SU-DHL-6 (cell line): ENCODE results near the gene EMC6.

Experiments used
- H2AFZ ChIP-seq: fragments of 200-600 bp; sonication (generic); 2 replicates; pipeline ENCODE4 v1.6.1; 2014; ENCODE audit warnings: low read depth, mild to moderate bottlenecking, moderate library complexity, mixed read lengths, antibody characterized with exemption, low read length; ENCODE audit not compliant: severe bottlenecking
- H3F3A ChIP-seq: fragments of 200-600 bp; shearing (Covaris generic); 2 replicates; pipeline ENCODE4 v1.6.0; 2016; ENCODE audit warnings: antibody characterized with exemption, mild to moderate bottlenecking; ENCODE audit not compliant: insufficient read depth
- H3K27ac ChIP-seq: fragments of 200-600 bp; sonication (generic); 2 replicates; pipeline ENCODE4 v1.5.1; 2016; ENCODE audit warnings: low read depth, mild to moderate bottlenecking, low read length, moderate library complexity, mixed read lengths
- H3K27me3 ChIP-seq: fragments of 200-600 bp; sonication (generic), shearing (Covaris generic); 2 replicates; pipeline ENCODE4 v1.6.0; 2014; ENCODE audit warnings: mild to moderate bottlenecking, low read length
- H3K36me3 ChIP-seq: fragments of 200-600 bp; sonication (generic); 2 replicates; pipeline ENCODE4 v1.6.1; 2014; ENCODE audit warnings: mild to moderate bottlenecking, low read length, mixed read lengths
- H3K4me2 ChIP-seq: fragments of 300-600, 200-600 bp; shearing (Covaris generic), sonication (generic); 2 replicates; pipeline ENCODE4 v1.6.0; 2014; ENCODE audit warnings: low read length, low read depth, mild to moderate bottlenecking; ENCODE audit not compliant: poor library complexity, severe bottlenecking
- H3K4me3 ChIP-seq: fragments of 200-600 bp; sonication (generic); 2 replicates; pipeline ENCODE4 v1.5.1; 2014; ENCODE audit warnings: antibody characterized with exemption, low read length, mild to moderate bottlenecking, mixed read lengths; ENCODE audit not compliant: insufficient read depth, poor library complexity, severe bottlenecking
- H3K79me2 ChIP-seq: fragments of 200-600 bp; sonication (generic); 2 replicates; pipeline ENCODE4 v1.6.1; 2014; ENCODE audit warnings: mild to moderate bottlenecking, low read length, moderate library complexity; ENCODE audit not compliant: insufficient read depth
- H3K9ac ChIP-seq: fragments of 200-600 bp; sonication (generic); 2 replicates; pipeline ENCODE4 v1.7.0; 2014; ENCODE audit warnings: mild to moderate bottlenecking, low read length
- H3K9me2 ChIP-seq: fragments of 200-600 bp; sonication (generic); replicated peaks from 2 replicates; pipeline ENCODE4 v1.6.1; 2014; ENCODE audit warnings: low read length; ENCODE audit not compliant: insufficient read depth
- H3K9me3 ChIP-seq: fragments of 200-600 bp; sonication (generic); 2 replicates; pipeline ENCODE4 v1.6.1; 2014; ENCODE audit warnings: low read length, mixed read lengths; ENCODE audit not compliant: insufficient read depth
- H4K20me1 ChIP-seq: fragments of 200-600 bp; sonication (generic); 2 replicates; pipeline ENCODE4 v1.6.1; 2014; ENCODE audit warnings: low read depth, mild to moderate bottlenecking, antibody characterized with exemption, low read length, moderate library complexity, mixed read lengths
- CTCF ChIP-seq: fragments of 200-600 bp; sonication (generic); IDR thresholded peaks from one replicate; pipeline ENCODE4 v1.5.1; 2017; ENCODE audit warnings: antibody characterized with exemption, mild to moderate bottlenecking, low read length, moderate library complexity; ENCODE audit not compliant: insufficient read depth, poor library complexity, severe bottlenecking
- EZH2phosphoT487 ChIP-seq: fragments of 200-600 bp; sonication (generic), shearing (Covaris generic); conservative IDR thresholded peaks from 2 replicates; pipeline ENCODE4 v1.6.1; 2018; ENCODE audit warnings: mild to moderate bottlenecking, antibody characterized with exemption, low read length, moderate library complexity, mixed read lengths

EMC6 gene

GRCh38 chr17:3656353-3656752, 12.3 kb upstream of the EMC6 start:
- Histone ChIP-seq H3K4me3 (no peak overlapping the region), H3K79me2 (no peaks in the 10 kb centered on the region), H3K4me2 (no peak overlapping the region), H3K9ac (no peak overlapping the region), H3F3A (no peaks in the 10 kb centered on the region), H3K9me2 (no peaks in the 10 kb centered on the region), H3K36me3 (no peaks in the 10 kb centered on the region), H4K20me1 (no peaks in the 10 kb centered on the region), H2AFZ (no peak overlapping the region), H3K27ac (no peak overlapping the region), H3K27me3 (no peaks in the 10 kb centered on the region), H3K9me3 (no peaks in the 10 kb centered on the region)
- TF ChIP-seq EZH2phosphoT487: no peak
- TF ChIP-seq CTCF: no peak

GRCh38 chr17:3656755-3657587, 11.6 kb upstream of the EMC6 start:
- Histone ChIP-seq H3K27me3 (no peaks in the 10 kb centered on the region), H3K9ac (no peak overlapping the region), H3K27ac (no peak overlapping the region), H3K4me3 (no peak overlapping the region), H3K36me3 (no peaks in the 10 kb centered on the region), H2AFZ (no peak overlapping the region), H3K9me2 (no peaks in the 10 kb centered on the region), H3K9me3 (no peaks in the 10 kb centered on the region), H3F3A (no peaks in the 10 kb centered on the region), H3K4me2 (no peak overlapping the region), H4K20me1 (no peaks in the 10 kb centered on the region), H3K79me2 (no peaks in the 10 kb centered on the region)
- TF ChIP-seq CTCF (no peak), EZH2phosphoT487 (no peak)

- no peak overlapping the region for H3K27ac ChIP-seq
- H3K27me3 ChIP-seq: no peaks in the 10 kb centered on the region
- TF ChIP-seq EZH2phosphoT487 (no peak), CTCF (no peak)
- H3F3A ChIP-seq: no peaks in the 10 kb centered on the region
- H2AFZ ChIP-seq: no peak overlapping the region
- no peak overlapping the region for H3K4me2 ChIP-seq
- no peaks in the 10 kb centered on the region for H3K9me2 ChIP-seq
- H3K9ac ChIP-seq: no peak overlapping the region
- no peaks in the 10 kb centered on the region for H3K9me3 ChIP-seq
- no peaks in the 10 kb centered on the region for H3K36me3 ChIP-seq
- no peaks in the 10 kb centered on the region for H3K79me2 ChIP-seq
- no peaks in the 10 kb centered on the region for H4K20me1 ChIP-seq
- no peak overlapping the region for H3K4me3 ChIP-seq
Observed at GRCh38 chr17:3657588-3657869, 11.1 kb upstream of the EMC6 start.
